Stimulated activated CD8-positive, alpha-beta memory T cell treated with anti-CD3 and anti-CD28 coated beads, Interleukin-7, amount 100 ng/mL, for 4 hours (primary cell): Measurements from ENCODE around the gene VSX1.

Experiments
- DNase-seq, 2 donors: peaks; one replicate each; pipeline ENCODE4 v3.0.0-alpha.2; 2020; ENCODE audit warnings: low read depth in 2 of 2

The VSX1 gene

GRCh38 chr20:25040438-25040831 is 41.5 kb downstream of the VSX1 start:
- no peak for DNase-seq

- DNase-seq = no peak
Observed at GRCh38 chr20:25039697-25040437, 42.1 kb downstream of the VSX1 start.

GRCh38 chr20:25038591-25039015 is 43.3 kb downstream of the VSX1 start:
- DNase-seq = no peak

GRCh38 chr20:25038103-25038410 is 43.9 kb downstream of the VSX1 start:
- no peak for DNase-seq

- DNase-seq = no peak
Observed at GRCh38 chr20:25037288-25038102, 44.4 kb downstream of the VSX1 start.

- DNase-seq = no peak
Observed at GRCh38 chr20:25036331-25036936, 45.5 kb downstream of the VSX1 start.

GRCh38 chr20:25035921-25036320 is 46.0 kb downstream of the VSX1 start:
- DNase-seq = no peak

DNA sequence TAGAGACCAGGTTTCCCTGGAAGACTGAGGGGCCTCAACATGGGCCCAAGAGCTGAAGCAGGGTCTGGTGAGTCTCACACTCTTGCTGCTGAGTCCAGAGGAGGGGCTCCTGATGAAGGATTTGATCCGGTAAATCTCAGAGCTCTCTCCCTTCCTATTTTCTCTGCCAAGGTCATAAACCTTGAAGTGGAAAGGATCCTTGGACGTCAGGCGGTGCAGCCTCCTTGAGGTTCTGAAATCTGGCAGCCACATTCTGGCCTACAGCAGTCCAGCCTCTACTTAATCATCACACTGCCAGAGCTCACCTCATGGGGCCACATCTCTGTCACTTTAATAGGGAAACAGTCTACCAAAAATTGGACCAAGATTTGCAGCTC is 48.0 kb downstream of the VSX1 start:
- no peak for DNase-seq

- DNase-seq = no peak
Observed at GRCh38 chr20:25033265-25033923, 48.5 kb downstream of the VSX1 start.

DNA sequence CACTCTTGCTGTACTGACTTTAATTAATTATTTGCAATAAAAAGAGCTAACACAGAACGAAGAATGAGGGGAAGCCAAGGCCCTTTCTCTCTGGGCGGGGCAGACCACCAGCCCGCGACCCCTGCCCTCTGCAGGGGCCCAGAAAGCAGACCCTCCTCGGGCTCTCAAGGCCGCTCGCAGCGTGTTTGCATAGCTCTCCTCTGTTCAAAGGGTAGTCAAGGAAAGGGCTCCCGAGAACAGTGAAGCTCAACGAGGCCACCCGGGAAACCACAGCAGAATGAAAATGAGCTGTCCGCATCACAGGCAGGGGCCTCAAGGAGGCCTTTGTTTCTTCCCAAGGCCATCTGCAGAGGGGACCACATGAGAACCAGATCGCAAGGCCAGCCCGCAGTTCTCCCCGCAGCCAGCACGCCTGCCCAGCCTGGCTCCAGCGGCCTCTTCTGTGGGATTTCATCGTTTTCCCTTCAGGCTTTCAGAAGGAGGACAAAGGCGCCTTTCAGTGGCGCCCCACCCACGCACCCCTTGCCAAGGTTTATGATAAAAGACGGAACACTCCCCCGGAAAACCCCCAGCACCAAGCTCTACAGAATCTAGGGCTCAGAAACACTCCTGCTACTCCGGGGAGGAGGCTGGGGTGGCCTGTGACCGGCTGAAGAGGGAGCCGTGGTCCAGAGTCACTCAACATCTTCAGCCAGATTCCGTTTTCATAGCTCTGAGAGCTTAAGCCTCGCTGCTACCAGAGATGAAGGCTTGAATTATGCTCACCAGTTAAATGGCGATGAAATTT is 49.3 kb downstream of the VSX1 start:
- no peak for DNase-seq

DNA sequence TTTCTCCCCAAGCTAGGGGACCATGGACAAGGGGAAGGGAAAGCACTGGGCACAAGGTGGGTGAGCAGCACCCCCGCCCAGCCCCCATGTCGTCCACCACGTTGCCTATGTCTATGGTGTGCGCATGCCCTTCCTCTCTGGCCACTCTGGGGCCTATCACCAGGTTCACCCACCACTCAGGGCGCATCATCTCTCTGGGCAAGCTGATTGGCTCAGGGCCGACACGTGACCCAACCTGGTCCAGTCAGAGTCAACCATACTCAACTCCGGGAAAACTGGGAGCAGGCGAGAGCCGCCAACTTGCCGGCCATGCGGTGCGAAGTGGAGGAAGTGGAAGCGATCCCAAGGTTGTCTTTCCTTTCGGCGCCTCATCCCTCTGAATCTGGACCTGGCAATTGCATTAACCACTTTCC is 49.9 kb downstream of the VSX1 start:
- no peak for DNase-seq

DNA sequence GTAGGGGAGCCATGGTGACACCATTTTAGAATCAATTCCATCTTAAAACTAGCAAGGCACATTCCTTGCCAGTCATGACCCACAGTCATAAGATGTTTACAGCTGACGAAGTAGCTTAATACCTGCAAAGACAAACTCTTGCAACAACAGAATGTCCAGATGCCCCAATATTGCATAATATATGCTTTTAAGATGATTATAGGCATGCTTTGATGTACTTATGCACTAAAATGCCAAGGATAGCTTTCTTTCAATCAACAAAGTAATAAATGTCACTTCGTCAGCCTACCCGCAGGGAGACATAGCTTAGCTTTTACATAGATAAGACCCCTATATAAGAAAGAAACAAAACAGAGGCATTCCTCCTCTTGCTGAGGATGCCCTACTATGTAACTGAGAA is 50.7 kb downstream of the VSX1 start:
- no peak for DNase-seq

DNA sequence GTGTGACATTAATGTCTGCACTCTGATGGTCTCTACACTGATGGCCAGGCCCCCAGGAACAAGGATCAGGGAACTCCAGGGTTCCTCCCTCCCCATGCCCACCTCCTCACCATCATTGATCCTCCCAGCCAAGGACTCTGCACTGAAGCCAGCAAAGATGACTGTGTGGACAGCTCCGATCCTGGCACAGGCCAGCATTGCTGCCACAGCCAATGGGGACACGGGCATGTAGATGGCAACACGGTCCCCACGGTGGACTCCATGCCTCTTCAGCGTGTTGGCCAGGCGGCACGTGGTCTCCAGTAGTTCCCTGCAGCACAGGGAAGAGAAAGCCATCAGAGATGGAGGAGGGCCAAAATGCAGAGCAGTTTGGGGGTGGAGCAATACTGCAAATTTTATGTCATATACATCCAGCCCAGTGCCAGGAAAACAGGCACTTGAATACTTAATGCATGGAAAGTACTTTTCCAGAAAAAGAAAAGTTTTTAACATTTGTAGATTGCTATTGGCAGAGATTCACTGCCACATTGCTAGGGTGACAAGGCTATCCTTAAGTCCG is 51.2 kb downstream of the VSX1 start:
- no peak for DNase-seq

GRCh38 chr20:25030007-25030648 is 51.8 kb downstream of the VSX1 start:
- no peak for DNase-seq

- DNase-seq = no peak
Observed at GRCh38 chr20:25025986-25026605, 55.8 kb downstream of the VSX1 start.
